Urothelium cell line (cell line): Measurements from ENCODE around the gene CD52.

Source experiments
- DNase-seq: peaks from one replicate; pipeline ENCODE4 v3.0.0; 2011; ENCODE audit warnings: low spot score, mixed read lengths
- FAIRE-seq: peaks from 2 replicates; lab custom pipeline; 2011; peaks lifted over from hg19 to GRCh38; lab: Jason Lieb, UNC

The CD52 gene

DNA sequence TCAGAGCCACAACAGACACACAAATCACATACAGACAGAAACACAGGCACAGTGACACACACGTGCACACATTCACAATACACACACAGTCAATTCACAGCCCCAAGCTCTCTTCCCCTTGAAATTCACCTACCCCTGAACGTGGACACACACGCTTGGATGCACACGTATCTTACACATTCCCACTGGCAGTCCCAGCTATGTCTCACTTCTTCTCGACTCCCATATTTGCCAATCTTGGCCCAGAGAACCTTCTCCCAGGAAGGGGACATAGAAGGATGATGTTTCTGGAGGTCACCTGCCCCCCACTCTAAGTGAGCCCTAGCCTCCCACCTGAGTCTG is 34.6 kb downstream of the CD52 start:
- DNase-seq (no peak), FAIRE-seq (peak; percentile 23)

DNA sequence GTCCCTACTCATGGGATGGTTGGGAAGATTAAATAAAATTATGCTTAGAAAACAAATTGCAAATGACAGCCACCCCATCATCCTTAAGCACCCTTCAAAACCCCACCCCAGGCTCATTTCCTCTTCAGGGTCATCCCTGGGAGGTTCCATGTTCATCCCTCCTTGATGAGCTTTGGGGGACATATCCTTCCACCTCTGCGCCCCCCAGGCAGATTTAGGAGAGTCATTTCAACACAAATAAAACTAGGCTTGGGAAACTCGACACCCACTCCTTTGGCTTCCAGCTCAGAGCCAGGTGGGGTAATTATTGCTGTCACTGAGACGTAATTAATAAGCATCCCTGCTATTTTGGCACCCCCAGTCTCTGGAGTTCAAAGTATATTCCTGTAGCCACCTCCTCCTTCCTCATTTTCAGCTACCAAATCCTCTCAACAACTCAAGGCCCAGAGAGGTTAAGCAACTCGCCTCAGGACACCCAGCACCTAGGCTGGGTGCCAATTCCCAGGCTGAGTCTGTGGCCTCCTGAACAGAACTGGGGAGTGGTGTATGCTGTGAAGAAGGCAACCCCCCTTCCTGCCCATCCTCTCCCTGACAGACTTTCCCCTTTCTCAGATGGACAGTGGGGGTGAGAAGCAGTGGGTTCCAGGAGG is 35.6 kb downstream of the CD52 start:
- DNase-seq (no peak), FAIRE-seq (no peak)

DNA sequence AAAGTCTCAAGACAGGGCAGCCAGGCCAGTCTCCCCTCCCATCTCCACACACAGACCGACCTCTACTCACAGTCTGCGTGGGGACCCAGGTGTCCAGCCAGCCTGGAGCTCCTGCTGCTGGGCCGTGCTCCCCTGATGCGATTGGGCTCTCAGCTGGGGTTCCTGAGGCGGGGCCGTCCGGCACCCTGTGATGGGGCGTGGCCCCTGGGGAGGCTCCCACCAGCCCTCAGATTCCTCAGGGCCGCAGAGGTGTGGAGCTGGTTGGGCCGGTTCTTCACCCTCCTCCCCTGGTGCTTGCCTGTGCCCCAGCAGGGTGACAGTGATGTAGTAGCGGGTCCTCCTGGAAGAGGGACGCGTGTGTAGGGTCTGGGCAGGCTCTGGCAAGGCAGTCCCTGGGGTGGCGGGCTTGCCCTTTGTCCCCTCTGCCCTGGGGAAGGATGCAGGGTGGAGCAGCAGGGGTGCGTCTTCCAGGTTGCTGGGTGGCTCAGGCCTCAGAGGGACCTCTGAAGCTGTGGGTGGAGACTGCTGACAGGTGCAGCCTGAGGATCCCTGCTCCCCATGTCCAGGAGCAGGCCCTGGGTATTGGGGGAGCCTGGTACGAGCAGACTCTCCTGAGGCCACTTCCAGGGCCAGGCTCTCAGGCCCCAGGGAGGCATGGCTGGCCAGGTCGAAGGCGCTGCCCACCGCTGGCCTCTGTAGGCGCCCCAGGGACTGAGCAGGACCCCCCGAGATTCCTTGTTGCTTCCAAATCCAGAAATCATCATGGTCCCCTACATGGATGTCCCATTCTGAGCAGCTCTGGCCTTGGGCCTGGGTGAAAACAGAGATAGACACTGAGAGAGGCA is 36.4 kb downstream of the CD52 start, which contains the start of gene CRYBG2:
Gene CRYBG2 (minus strand): TSS at position 155 of the 845 bp plus-strand sequence. CDS start 7,473 bp downstream, outside the sequence.
- no peak for DNase-seq
- no peak for FAIRE-seq

DNA sequence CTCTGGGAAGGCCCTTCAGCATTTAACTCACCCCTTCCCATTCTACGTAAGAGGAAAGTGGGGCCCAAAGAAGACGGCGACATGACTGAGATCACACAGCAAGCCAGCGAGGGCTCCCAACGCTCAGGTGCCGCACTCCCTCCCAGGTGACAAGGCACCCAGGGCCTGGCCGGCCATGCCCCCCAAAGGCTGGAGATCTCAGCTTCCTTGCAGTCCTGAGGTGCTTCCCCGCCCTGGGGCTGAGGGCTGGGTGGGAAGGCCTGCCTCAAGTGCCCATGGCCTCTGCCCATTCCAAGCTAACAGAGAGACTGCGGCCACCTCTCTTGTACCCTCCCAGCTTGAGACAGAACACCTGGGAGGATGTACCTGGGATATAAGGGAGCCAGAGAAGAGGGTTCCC is 37.2 kb downstream of the CD52 start:
- no peak for FAIRE-seq
- DNase-seq, result no peak

DNA sequence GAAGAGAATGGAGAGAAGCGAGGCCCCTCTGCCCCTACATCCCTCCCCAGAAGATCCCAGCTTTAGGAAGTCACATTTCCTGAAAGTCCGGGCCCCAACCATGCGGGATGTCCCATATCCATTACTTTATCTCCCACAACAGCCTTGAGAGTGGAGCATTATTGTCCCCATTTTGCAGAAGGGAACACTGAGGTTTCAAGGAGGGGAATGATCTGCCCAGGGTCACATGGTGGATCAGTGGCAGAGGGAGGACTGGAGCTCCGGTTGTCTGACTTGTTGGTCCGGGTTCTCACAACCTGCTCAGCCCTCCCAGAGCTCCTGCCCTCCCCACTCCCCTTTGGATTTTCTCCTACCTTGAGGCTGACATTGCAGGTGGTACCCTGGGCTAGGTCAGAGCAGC is 38.3 kb downstream of the CD52 start:
- DNase-seq (no peak), FAIRE-seq (no peak)

DNA sequence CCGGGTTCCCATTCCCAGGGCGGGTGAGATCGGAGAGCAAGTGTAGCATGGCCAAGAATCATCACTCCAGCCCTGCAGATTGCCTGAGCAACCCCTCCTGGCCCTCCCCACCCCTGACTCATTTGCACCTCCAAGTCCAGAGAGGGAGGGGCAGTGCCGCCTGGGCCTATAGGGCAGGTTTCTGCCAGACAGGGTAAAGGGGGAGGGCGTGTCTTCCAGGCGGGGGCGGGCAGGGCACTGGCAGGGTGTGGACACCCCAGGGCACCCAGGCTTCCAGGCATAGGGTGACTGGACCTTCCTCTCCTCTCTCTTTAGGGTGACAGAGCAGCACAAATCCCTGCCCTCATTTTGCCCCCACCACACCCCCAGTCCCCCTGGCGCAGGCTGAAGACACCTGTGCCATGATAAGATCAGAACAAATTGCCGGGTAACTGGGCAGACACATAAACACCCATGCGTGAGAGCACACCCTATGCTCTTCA is 39.4 kb downstream of the CD52 start:
- DNase-seq, result no peak
- FAIRE-seq, result no peak

DNA sequence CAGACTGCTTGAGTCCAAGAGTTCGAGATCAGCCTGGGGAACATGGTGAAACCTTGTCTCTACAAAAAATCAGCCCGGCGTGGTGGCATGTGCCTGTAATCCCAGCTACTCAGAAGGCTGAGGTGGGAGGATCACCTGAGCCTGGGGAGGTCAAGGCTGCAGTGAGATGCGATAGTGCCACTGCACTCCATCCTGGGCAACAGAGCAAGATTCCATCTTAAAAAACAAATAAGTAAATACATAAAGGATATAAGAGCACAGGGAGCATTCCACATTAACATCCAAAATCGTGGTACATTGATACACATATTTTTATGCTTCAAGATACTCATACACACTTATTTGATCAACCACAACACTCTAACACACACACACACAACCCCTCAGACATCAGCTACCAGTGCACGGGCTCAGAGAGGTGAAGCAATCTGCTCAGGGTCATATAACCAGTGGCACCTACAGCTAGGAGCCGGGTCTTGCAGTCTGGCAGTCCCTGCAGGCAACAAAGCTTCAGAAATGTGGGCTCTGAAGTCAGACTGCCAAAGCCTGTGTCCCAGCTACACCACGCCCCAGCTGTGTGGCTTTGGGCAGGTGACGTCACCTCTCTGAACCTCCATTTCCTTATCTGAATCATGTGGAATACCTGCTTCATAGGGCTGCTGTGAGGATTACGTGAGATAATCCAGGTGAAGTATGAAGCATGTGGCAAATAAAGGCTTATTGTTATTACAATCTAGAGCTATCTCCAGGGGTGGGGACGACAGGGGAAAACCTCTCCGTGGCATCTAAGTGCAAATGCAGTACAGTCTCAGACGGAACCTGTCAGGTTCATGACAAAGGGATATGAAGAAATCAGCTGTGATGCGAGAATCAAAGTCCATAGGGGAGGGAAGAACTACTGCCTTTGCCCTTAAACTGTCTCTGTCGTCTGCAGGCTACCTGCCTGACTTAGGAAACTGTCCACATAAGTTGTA is 40.9 kb downstream of the CD52 start:
- DNase-seq (peak; percentile 42), FAIRE-seq (no peak)

DNA sequence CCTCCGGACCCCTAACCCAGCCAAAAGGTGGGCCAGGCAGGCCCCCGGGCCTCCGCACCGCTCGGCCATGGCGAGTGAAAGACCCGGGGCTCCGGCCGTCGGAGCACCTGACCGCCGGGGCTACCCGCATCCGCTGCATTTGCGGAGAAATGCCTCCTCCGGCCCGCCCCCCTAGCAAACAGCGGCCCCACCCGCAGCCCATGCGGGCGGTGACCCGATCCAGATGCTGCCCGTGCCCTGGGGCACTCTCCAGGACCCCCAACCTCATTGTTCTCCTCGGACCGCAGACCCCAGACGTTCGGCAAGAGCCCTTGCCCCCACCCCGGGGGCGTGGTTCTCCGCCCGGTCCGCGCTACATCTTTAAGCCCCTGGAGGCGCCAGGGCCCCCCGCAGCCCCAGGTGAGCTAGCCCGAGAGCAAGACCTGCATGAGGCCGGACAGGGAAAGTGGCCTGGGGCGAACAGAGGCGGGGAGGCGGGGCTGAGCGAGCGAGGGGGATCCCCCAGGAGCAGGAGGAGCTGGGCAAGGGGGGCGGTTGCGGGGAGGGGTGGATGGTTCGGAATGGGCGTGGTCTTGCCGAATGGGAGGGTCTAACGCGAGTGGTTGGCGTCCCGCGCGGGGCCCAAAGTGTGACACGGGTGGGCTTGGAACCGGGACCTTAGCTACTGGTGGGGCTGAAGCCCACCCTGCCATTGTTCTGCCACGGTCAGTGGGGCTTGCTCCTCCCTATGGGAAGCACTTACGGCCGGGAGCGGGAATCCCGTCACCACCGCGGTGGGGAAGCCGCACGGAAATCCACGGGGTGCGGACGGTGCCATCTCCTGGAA is 42.4 kb downstream of the CD52 start:
- DNase-seq, result no peak

DNA sequence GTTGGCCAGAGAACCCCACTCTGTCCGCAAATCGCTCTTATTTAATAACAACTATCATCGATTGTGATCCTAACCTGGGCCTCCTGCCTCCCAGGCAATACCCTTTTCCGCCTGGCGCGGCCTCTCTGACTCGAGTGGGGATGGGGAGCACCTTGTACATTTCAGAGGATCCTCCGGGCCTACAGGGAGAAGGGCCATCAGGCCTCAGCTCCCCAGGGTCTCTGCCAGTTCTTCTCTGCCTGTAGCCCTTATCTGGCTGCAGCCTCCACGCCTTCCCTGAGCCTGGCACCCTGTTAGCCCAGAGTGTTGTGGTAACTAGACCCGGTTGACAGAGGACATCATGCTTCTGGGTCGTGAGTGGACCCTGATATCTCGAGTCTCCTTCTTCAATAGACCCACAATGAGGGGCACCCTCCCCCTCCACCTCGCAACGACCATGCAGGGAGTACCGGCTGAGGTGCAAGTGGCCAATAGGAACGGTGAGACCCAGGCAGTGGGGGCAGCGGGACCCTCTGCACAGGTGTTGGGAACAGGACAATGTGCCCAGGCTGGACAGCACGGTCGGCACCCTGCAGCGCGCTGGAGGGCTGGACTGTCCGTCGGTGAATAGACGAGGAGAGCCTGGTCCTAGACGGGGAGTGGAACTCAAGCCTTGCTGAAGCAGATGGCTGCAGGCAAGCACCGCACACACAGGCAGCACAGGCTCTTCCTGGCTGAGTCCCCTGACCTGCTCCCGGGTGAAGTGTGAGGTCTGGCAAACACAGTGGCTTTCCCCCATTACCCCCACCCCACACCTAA is 43.2 kb downstream of the CD52 start:
- FAIRE-seq (no peak), DNase-seq (no peak)

More for the DNA sequence above, 42.4 kb downstream of the CD52 start:
- FAIRE-seq, result no peak

DNA sequence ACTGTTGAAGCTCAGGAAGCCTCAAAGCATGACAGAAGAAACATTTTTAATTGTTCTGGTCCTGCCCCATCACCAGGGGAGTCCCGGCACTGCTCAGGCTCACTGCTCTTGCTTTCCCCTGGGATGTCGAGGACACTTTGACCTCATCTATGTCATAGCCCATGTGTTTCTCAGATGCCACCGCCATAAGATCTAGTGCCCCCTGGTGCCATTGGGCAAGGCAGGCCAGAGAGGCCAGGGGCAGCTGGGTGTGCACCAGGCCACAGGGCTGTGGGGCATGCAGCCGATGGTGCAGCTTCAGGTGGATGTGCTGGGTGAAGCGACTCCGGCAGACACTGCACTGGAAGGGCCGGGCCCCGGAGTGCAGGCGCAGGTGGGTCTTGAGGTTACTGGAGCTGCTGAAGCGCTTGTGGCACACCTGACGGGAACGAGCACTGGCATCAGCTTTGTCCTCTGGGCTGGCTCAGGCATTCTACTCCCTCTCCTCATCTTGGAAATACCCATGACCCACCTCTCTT is 43.9 kb downstream of the CD52 start:
- FAIRE-seq (no peak), DNase-seq (no peak)

DNA sequence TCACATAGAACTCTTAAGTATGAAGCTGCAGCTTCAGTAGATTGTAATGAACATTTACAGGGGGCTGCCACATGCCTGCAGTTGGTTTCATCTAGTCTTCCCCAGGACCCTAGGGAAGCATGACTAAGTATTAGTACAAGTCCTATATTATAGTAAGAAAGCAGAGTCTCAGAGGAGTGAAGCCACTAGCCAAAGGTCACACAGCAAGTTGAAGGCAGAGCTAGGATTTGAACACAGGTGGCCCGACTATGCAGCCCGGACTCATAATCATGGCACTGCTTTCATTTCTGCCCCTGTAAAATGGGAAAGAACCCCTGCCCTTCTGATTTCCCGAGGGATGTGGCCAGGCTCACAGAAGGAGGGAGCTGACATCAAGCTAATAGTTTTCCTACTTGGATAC is 44.6 kb downstream of the CD52 start:
- FAIRE-seq, result no peak
- DNase-seq, result no peak

DNA sequence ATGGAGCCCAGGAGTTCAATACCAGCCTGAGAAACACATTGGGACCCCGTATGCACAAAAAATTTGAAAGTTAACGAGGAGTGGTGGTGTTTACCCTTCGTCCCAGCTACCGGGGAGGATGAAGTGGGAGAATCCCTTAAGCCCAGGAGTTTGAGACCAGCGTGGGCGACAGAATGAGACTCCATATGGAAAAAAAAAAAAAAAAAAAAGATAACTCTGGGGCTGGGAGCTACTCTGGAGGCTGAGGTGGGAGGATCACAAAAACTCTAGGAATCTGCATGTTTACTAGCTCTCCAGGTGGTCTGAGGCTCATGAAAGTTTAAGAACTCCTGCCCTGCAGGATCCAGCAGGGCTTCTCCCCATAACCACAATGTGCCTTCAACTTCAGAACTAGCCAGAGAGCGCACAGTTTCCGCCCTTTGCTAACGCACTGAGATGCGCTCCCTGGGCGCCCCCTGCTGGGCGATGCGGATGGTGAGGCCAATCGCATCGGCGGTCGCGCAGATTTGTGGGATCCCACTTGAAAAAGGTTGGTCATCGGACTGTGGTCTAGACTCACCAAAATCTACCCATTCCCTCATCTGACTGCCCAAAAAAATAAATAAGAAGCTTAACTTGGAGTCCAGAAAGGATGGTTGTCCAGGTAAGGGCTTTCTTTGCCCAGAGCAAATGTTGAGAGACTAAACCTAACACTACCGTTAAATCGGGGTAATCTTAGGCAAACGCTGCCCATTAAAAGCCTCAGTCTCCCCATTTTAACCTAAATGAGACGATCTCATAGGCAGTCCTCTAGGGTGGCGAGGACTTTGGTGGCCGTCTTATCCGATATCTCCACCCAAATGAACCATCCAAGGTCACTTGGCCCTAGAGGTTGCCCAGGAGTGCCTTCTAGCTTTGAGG is 46.0 kb downstream of the CD52 start:
- DNase-seq (peak; percentile 82), FAIRE-seq (no peak)

DNA sequence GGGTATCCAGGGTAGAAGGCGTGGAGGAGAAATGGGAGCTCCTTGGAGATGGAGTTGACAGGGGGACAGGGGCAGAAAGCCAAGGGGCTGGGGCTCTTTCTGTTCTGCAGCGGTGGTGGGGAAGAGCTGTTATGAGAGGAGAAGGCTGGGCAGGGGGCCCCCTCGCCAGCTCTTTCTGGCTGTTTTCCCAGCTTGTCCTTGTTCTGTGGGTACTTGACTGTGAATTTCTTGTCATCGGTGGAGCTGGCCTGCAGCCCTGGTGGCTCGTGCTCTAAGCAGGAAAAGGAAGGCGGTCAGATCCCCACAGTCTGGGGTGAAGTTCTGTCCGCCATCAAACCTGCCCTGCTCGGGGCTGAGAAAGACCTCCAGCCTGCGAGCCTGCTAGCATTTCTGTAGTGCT is 47.2 kb downstream of the CD52 start:
- FAIRE-seq (no peak), DNase-seq (no peak)

DNA sequence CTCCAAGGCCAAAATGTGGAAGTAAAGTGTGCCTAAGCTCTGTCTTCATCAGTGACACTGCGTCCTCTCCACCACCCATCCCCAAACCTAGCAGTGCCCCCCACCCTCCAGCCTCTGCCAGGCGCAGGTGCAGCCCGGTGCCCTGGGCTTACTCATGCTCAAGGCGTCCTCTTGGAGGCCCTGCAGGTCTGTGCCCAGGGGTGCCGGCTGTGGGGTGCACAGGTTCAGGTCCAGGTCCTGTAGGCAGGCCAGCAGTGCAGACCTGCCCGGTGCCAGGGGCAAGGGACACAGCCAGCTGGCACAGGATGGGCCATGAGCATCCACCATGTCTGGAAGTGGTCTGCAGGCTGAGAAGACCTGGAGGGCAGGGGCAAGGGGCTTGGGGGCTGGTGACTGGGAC is 49.7 kb downstream of the CD52 start:
- no peak for DNase-seq

DNA sequence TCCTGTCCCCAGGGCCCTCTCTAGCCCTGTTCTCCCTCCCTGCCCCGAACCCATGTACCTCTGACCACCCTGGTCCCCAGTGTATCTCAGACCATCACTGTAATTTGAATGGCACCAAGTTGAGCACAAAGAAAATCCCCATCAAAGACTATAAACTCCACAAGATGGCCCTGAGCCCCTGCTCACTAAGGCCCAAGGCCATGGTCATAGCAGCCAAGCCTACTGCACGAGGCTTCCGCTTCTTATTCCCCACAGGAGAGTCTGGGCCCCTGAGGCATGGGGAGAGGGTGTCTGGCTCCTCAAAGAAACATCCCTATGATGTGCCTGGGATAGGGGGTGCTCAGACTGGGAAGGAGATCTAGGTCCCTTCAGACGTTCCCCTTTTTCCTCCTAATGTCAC is 50.2 kb downstream of the CD52 start:
- no peak for DNase-seq
- FAIRE-seq, result no peak

More for the DNA sequence above, 49.7 kb downstream of the CD52 start:
- no peak for FAIRE-seq

DNA sequence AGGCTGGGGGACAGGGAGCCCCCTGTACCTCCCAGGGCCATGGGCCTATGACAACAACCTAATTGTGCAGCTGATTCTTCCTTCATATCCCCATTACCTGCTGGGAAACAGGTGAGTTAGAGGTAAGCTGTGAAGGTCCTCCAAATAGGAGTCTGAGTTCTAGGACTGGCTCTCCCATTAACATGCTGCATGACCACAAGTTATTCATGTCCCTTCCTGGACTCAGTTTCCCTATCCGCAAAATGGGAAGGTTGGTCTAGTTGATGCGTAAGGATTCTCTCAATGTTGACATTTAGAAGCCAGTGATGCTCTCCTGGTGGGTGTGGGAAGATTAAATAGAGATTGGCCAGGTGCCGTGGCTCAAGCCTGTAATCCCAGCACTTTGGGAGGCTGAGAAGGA is 50.7 kb downstream of the CD52 start:
- DNase-seq (no peak), FAIRE-seq (no peak)
